Tibial nerve (tissue), 4 donors: ENCODE results near the gene CTBP1.

Experiments used
- CTCF ChIP-seq, 5 experiments: fragments of 200-600 bp in 3 of 5; fragments of 450-650 bp in 2 of 5; sonication (generic) in 3 of 5; IDR thresholded peaks; one replicate each; pipeline ENCODE4 v1.5.1; 2016 to 2019; ENCODE audit warnings: antibody characterized with exemption in 5 of 5, mild to moderate bottlenecking in 3 of 5, moderate library complexity in 2 of 5
- EP300 ChIP-seq, 2 donors: sonication (generic); formaldehyde crosslinking; IDR thresholded peaks; one replicate each; pipeline ENCODE4 v1.6.1; 2017; ENCODE audit warnings: antibody characterized with exemption in 2 of 2, mild to moderate bottlenecking in 1 of 2
- POLR2A ChIP-seq, 2 donors: fragments of 450-650 bp; IDR thresholded peaks; one replicate each; pipeline ENCODE4 v1.6.1; 2017; ENCODE audit warnings: antibody characterized with exemption in 2 of 2, mild to moderate bottlenecking in 2 of 2, moderate library complexity in 2 of 2

- TF ChIP-seq CTCF (IDR thresholded peaks at IDR 0.05) (no peak), POLR2A (IDR thresholded peaks at IDR 0.05) (no peak), EP300 (IDR thresholded peaks at IDR 0.05) (no peak)
Measured at GRCh38 chr4:1241936-1242505, 6.9 kb downstream of the CTBP1 start.
